GM23338 (cell line): ENCODE results near the gene SOX9. TPM values are rescaled to one million over a fixed set of nuclear protein-coding genes. Genes with fewer than 3 reads are reported as not detected.

Experiments
- ATAC-seq: fragments of 200-7000 bp; cut with Tn5 transposase; 3 replicates; pipeline ENCODE4 v1.9.1; 2020
- DNase-seq: peaks from one replicate; pipeline ENCODE4 v3.0.0-alpha.2; 2015; ENCODE audit warnings: low spot score
- H2AFZ ChIP-seq: fragments of 200-600 bp; sonication (generic); 2 replicates; pipeline ENCODE4 v1.8.0; 2016; ENCODE audit warnings: antibody characterized with exemption, mild to moderate bottlenecking, moderate library complexity
- H3F3A ChIP-seq: fragments of 200-600 bp; sonication (generic); replicated peaks from 2 replicates; pipeline ENCODE4 v1.8.0; 2017; ENCODE audit warnings: antibody characterized with exemption, mixed run types, low read depth
- H3K27ac ChIP-seq: fragments of 200-600 bp; sonication (generic); 2 replicates; pipeline ENCODE4 v1.6.1; 2016; ENCODE audit warnings: low read depth
- H3K27me3 ChIP-seq: fragments of 200-600 bp; sonication (generic); 2 replicates; pipeline ENCODE4 v1.8.0; 2016; ENCODE audit warnings: mild to moderate bottlenecking, mixed run types, moderate library complexity; ENCODE audit not compliant: insufficient read depth
- H3K36me3 ChIP-seq: fragments of 200-600 bp; sonication (generic); 2 replicates; pipeline ENCODE4 v1.8.0; 2016; ENCODE audit warnings: mild to moderate bottlenecking; ENCODE audit not compliant: insufficient read depth
- H3K4me1 ChIP-seq: fragments of 200-600 bp; sonication (generic); 2 replicates; pipeline ENCODE4 v1.8.0; 2016; ENCODE audit warnings: mild to moderate bottlenecking, moderate library complexity; ENCODE audit not compliant: insufficient read depth
- H3K4me2 ChIP-seq: fragments of 200-600 bp; sonication (generic); 2 replicates; pipeline ENCODE4 v1.7.1; 2017; ENCODE audit warnings: mixed run types
- H3K4me3 ChIP-seq: fragments of 200-600 bp; sonication (generic); 2 replicates; pipeline ENCODE4 v1.6.1; 2016; ENCODE audit warnings: mixed run types
- H3K79me2 ChIP-seq: fragments of 200-600 bp; sonication (generic); replicated peaks from 2 replicates; pipeline ENCODE4 v1.8.0; 2017; ENCODE audit warnings: mild to moderate bottlenecking; ENCODE audit not compliant: insufficient read depth
- H3K9me2 ChIP-seq: fragments of 200-600 bp; sonication (generic); 2 replicates; pipeline ENCODE4 v1.8.0; 2017; ENCODE audit not compliant: insufficient read depth
- H4K20me1 ChIP-seq: fragments of 200-600 bp; sonication (generic); replicated peaks from 2 replicates; pipeline ENCODE4 v1.8.0; 2017; ENCODE audit warnings: mild to moderate bottlenecking; ENCODE audit not compliant: insufficient read depth
- H3K27ac Mint-ChIP-seq: 2 replicates; pipeline ENCODE4 v1.8.0; 2020; ENCODE audit warnings: inconsistent platforms, mild to moderate bottlenecking, moderate library complexity, mixed read lengths
- H3K27me3 Mint-ChIP-seq: 3 replicates; pipeline ENCODE4 v1.8.0; 2022; ENCODE audit warnings: low read depth, mild to moderate bottlenecking, moderate library complexity, mixed read lengths, inconsistent platforms; ENCODE audit not compliant: insufficient read depth, poor library complexity
- H3K36me3 Mint-ChIP-seq: 3 replicates; pipeline ENCODE4 v1.8.0; 2021; ENCODE audit warnings: low read depth, mild to moderate bottlenecking, inconsistent platforms, moderate library complexity, mixed read lengths
- H3K4me1 Mint-ChIP-seq: 3 replicates; pipeline ENCODE4 v1.8.0; 2020; ENCODE audit warnings: mild to moderate bottlenecking, inconsistent platforms, mixed read lengths
- H3K4me3 Mint-ChIP-seq: 3 replicates; pipeline ENCODE4 v1.8.0; 2021; ENCODE audit warnings: moderate library complexity, mild to moderate bottlenecking, inconsistent platforms, mixed read lengths
- H3K9me3 Mint-ChIP-seq: 3 replicates; pipeline ENCODE4 v1.8.0; 2020; ENCODE audit warnings: moderate library complexity, mild to moderate bottlenecking, inconsistent platforms, mixed read lengths
- CREB1 ChIP-seq: fragments of 250-450 bp; sonication (Bioruptor Pico); IDR thresholded peaks from 2 replicates; pipeline ENCODE4 v1.5.0; 2020; ENCODE audit warnings: low read depth, mild to moderate bottlenecking, moderate library complexity
- EZH2 ChIP-seq: fragments of 200-600 bp; sonication (generic); IDR thresholded peaks from one replicate; pipeline ENCODE4 v1.8.0; 2017; ENCODE audit warnings: antibody characterized with exemption, mild to moderate bottlenecking, low read depth; ENCODE audit not compliant: unreplicated experiment
- EZH2phosphoT487 ChIP-seq: fragments of 200-600 bp; sonication (generic); IDR thresholded peaks from one replicate; pipeline ENCODE4 v1.8.1; 2018; ENCODE audit warnings: antibody characterized with exemption; ENCODE audit not compliant: unreplicated experiment
- JUNB ChIP-seq: IDR thresholded peaks from one replicate; pipeline ENCODE4 v1.6.1; 2016; ENCODE audit warnings: antibody characterized with exemption; ENCODE audit not compliant: unreplicated experiment
- NANOG ChIP-seq: IDR thresholded peaks from 2 replicates; pipeline ENCODE4 v1.6.1; 2016; ENCODE audit warnings: antibody characterized with exemption, borderline replicate concordance
- POLR2AphosphoS5 ChIP-seq: IDR thresholded peaks from 2 replicates; pipeline ENCODE4 v1.6.1; 2016; ENCODE audit warnings: antibody characterized with exemption, low read depth
- STAT1 ChIP-seq: IDR thresholded peaks from one replicate; pipeline ENCODE4 v1.6.1; 2016; ENCODE audit warnings: antibody characterized with exemption; ENCODE audit not compliant: unreplicated experiment
- ZNF331 ChIP-seq: fragments of 250-450 bp; sonication (Bioruptor Pico); IDR thresholded peaks from 2 replicates; pipeline ENCODE4 v1.5.0; 2020; ENCODE audit warnings: low read depth, mild to moderate bottlenecking, moderate library complexity
- polyA plus RNA-seq: library from polyadenylated mRNA; unstranded; fragments of >200 nt; fragmentation: Nextera tagmentation; extraction: Ambion mirVana; gene quantifications from 2 replicates; pipeline ENCODE4 v1.2.1, GENCODE V29; 2016
- total RNA-seq: library from RNA; depleted of rRNA; stranded (reverse); fragments of >200 nt; shearing (Covaris generic); gene quantifications from 2 replicates; pipeline ENCODE4 v1.2.3, GENCODE V29; 2014
- TF ChIP-seq, protein P1 (sequence below): IDR thresholded peaks from 2 replicates; pipeline ENCODE4 v1.6.1; 2016; ENCODE audit warnings: antibody characterized with exemption

Gene SOX9
- total and polyA plus RNA-seq, 2 experiments from 2014 or later, result 4.4 TPM

DNA sequence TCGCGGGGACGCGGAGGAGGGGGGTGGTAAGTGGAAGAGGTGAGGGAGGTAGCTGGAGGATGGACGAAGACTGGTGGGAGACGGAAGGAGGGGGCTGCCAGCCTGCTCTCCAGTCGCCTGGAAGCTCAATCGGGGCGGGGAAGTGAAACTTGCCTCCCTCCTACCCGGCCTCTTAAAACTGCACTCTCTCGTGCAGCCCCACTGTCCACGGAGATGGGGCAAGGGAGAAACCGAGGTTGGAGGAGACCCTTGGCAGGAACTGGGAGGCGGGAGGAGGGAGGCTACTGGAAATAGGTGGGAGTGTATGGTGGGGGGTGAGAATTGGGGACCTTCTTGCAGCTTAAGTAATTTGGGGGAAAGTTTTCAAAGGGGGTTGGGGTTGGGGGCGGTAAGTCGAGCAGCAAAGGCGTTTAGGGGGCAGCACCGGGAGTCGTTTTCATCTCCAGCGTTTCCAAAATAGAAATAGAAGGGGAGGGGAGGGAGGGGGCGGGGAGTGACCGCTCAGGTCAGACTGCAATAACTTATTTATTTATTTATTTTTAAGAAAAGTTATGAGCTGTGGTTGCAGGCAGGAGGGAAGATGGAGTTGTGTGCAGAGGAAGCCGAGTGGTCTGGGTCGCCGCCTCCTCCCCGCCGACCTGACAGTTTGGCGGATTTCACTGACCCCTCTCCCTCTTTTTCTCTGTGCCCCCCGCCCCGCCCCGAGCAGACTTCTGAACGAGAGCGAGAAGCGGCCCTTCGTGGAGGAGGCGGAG lies 1.4 kb downstream of the SOX9 start:
- DNase-seq, result no peak
- Mint-ChIP-seq H3K27ac (no peak overlapping the region; the same call in 1 of the 2 replicates), H3K36me3 (peaks cover 22% of the 10 kb centered on the region), H3K27me3 (peaks cover 44% of the 10 kb centered on the region), H3K4me3 (peak overlapping the region; percentile 97), H3K4me1 (peaks cover 49% of the 10 kb centered on the region), H3K9me3 (0 out of 3 replicates have a peak, but pooled peaks cover 3% of the 10 kb centered on the region)
- Histone ChIP-seq H3K4me1 (peaks cover 44% of the 10 kb centered on the region), H4K20me1 (no peaks in the 10 kb centered on the region), H3K79me2 (0 out of 2 replicates have a peak, but pooled peaks cover 9% of the 10 kb centered on the region), H3K4me3 (peak overlapping the region; percentile 85), H3K9me2 (no peaks in the 10 kb centered on the region), H3K4me2 (peak overlapping the region; percentile 97), H3K36me3 (no peaks in the 10 kb centered on the region; the same call in 1 of the 2 replicates), H3K27ac (no peak overlapping the region), H2AFZ (peak overlapping the region; percentile 61), H3K27me3 (peaks cover 74% of the 10 kb centered on the region), H3F3A (peaks cover 7% of the 10 kb centered on the region; the same call in 1 of the 2 replicates)
- peak; percentile 0; the same call in 2 of the 3 replicates for ATAC-seq
- no peak for TF ChIP-seq ZNF331 (CRISPR knock-in tag)
- peak; percentile 39 for TF ChIP-seq EZH2
- no peak for TF ChIP-seq NANOG
- no peak for TF ChIP-seq POLR2AphosphoS5

DNA sequence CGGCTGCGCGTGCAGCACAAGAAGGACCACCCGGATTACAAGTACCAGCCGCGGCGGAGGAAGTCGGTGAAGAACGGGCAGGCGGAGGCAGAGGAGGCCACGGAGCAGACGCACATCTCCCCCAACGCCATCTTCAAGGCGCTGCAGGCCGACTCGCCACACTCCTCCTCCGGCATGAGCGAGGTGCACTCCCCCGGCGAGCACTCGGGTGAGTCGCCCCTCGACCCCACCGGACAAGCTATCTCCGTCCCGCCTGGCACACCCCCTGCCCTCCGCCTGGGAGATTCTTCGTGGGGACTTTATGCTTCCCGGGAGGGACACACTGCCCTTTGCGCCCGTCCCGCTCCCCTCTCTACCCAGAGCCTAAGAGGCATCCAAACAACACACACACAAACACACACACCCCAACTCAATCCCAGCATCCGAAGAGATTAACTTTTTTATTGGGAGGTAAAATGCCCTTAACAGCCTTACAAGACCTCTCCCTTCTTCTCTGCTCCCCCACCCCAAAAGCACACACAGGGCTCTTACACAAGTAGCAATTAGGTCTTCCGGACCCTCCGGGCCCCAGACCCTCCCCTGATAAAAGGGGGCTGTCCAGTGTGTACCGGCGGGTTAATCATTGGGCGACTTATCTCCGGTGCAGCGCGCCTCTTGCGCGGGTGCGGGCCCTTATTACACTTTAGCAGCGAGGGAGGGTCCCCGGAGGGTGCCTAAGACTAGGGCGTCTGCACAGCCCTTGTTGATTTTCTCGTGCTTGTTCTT lies 2.1 kb downstream of the SOX9 start:
- 0 out of 2 replicates have a peak, but pooled peaks cover 9% of the 10 kb centered on the region for H3K79me2 ChIP-seq

More for the DNA sequence above, 2.1 kb downstream of the SOX9 start:
- H3K27ac Mint-ChIP-seq, result no peak overlapping the region
- Histone ChIP-seq H3F3A (peaks cover 7% of the 10 kb centered on the region; the same call in 1 of the 2 replicates), H3K4me2 (peak overlapping the region; percentile 97), H3K36me3 (no peaks in the 10 kb centered on the region; the same call in 1 of the 2 replicates), H3K27ac (no peak overlapping the region), H2AFZ (peak overlapping the region; percentile 61), H4K20me1 (no peaks in the 10 kb centered on the region), H3K27me3 (peaks cover 66% of the 10 kb centered on the region), H3K4me3 (peak overlapping the region; percentile 85), H3K4me1 (peaks cover 46% of the 10 kb centered on the region), H3K9me2 (no peaks in the 10 kb centered on the region)
- peaks cover 37% of the 10 kb centered on the region for H3K27me3 Mint-ChIP-seq
- peak; percentile 64 for DNase-seq
- H3K36me3 Mint-ChIP-seq, result peaks cover 22% of the 10 kb centered on the region
- ATAC-seq, result peak; percentile 1; the same call in 2 of the 3 replicates
- H3K9me3 Mint-ChIP-seq, result 0 out of 3 replicates have a peak, but pooled peaks cover 3% of the 10 kb centered on the region
- TF ChIP-seq CREB1 (CRISPR knock-in tag) (no peak), NANOG (no peak), EZH2 (peak; percentile 44), STAT1 (no peak), ZNF331 (CRISPR knock-in tag) (no peak), POLR2AphosphoS5 (no peak), JUNB (no peak), EZH2phosphoT487 (no peak)
- TF ChIP-seq, protein P1, sequence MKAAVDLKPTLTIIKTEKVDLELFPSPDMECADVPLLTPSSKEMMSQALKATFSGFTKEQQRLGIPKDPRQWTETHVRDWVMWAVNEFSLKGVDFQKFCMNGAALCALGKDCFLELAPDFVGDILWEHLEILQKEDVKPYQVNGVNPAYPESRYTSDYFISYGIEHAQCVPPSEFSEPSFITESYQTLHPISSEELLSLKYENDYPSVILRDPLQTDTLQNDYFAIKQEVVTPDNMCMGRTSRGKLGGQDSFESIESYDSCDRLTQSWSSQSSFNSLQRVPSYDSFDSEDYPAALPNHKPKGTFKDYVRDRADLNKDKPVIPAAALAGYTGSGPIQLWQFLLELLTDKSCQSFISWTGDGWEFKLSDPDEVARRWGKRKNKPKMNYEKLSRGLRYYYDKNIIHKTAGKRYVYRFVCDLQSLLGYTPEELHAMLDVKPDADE, result no peak
- peaks cover 55% of the 10 kb centered on the region for H3K4me1 Mint-ChIP-seq
- peak overlapping the region; percentile 97 for H3K4me3 Mint-ChIP-seq
